Heart left ventricle (tissue), 13 donors: Measurements from ENCODE around the gene TYSND1.

Source experiments
- POLR2A ChIP-seq, 2 donors: fragments of 450-650 bp; IDR thresholded peaks; one replicate each; pipeline ENCODE4 v1.6.1; 2017; ENCODE audit warnings: antibody characterized with exemption in 2 of 2, mild to moderate bottlenecking in 2 of 2, moderate library complexity in 2 of 2
- TF ChIP-seq, protein P1 (sequence below), 12 donors: fragments of 200-600 bp; sonication (generic) in 4 of 12; IDR thresholded peaks; one replicate each; pipeline versions ENCODE4 v1.5.0 to v1.8.0; 2018 to 2022; ENCODE audit warnings: antibody characterized with exemption in 12 of 12, mild to moderate bottlenecking in 5 of 12
- donor health status: ischemic (EF 13 %, LVEDD 7.1; RV severe dilation, severe dysfunction).
- donor health status: DM: no; HTN: yes; CAD: no.
- donor health status: DM: no; HTN: no; CAD: no.
- donor health status: ischemic (EF 25% LVEDD 6.9; RV normal size, moderate dysfunction).
- donor health status: ischemic (EF 25% LVEDD 5.7; RV mildly dilated, moderate dysfunction).
- donor health status: ischemic (EF 35%, LVEDD 5.7; RV mildly dilated, moderate dysfunction).
- donor health status: nonischemic (EF 11% LVEDD 7.7; RV severe dilation, severe dysfunction).
- donor health status: DM: yes; HTN: yes; CAD: no.
- donor health status: PGD.
- donor health status: ischemic (EF 29% LVEDD 5.4; RV normal size, mild dysfunction).
- donor health status: nonischemic (EF 23%, LVEDD 6.1; RV moderate dilation, normal function).

DNA sequence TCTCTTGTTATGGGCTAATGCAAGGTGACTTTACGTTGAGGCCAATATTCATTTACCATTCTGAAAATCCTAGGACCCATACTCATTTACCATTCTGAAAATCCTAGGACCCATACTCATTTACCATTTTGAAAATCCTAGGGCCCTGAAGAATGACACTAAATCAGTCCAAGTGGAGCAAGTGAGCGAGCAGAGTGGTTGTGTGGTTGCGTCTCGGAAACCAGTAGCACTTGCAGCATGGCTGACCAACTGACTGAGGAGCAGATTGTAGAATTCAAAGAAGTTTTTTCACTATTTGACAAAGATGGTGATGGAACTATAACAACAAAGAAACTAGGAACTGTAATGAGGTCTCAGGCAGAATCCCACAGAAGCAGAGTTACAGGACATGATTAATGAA is 16.9 kb upstream of the TYSND1 start:
- no peak for TF ChIP-seq POLR2A (IDR thresholded peaks at IDR 0.05)
- TF ChIP-seq, protein P1, sequence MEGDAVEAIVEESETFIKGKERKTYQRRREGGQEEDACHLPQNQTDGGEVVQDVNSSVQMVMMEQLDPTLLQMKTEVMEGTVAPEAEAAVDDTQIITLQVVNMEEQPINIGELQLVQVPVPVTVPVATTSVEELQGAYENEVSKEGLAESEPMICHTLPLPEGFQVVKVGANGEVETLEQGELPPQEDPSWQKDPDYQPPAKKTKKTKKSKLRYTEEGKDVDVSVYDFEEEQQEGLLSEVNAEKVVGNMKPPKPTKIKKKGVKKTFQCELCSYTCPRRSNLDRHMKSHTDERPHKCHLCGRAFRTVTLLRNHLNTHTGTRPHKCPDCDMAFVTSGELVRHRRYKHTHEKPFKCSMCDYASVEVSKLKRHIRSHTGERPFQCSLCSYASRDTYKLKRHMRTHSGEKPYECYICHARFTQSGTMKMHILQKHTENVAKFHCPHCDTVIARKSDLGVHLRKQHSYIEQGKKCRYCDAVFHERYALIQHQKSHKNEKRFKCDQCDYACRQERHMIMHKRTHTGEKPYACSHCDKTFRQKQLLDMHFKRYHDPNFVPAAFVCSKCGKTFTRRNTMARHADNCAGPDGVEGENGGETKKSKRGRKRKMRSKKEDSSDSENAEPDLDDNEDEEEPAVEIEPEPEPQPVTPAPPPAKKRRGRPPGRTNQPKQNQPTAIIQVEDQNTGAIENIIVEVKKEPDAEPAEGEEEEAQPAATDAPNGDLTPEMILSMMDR (IDR thresholded peaks at IDR 0.05) = no peak
